ENCODE measurements around the gene PEF1. TPM values are rescaled to one million over a fixed set of nuclear protein-coding genes. Genes with fewer than 3 reads are reported as not detected.

Gene PEF1
- total RNA-seq, 1 experiment from 2014 or later = 33.7 TPM

- TF ChIP-seq IRF1 (CRISPR knock-in tag; IDR thresholded peaks at IDR 0.05) = no peak
Observed at GRCh38 chr1:31617916-31618746, 26.5 kb downstream of the PEF1 start (continued).

GRCh38 chr1:31617218-31617915 is 27.3 kb downstream of the PEF1 start, which contains the start of gene HCRTR1:
Gene HCRTR1 (plus strand): TSS chr1:31617689. CDS start chr1:31619193, 1,504 bp downstream.
- no peaks in the 10 kb centered on the region for H3K9me3 Mint-ChIP-seq
- ChIA-PET POLR2A (interaction anchor here (0.6 kb wide), 1 partner anchor 44 kb away, joined by 3 read pairs; no protein-coding TSS in a partner anchor), CTCF (interaction anchor here (0.7 to 3.7 kb wide), 41 partner anchors 9 to 456 kb away, joined by 3 to 38 read pairs (median 5); partner anchors contain the start of genes COL16A1, PEF1 and TMEM39B)
- no peak within 1 kb of the TSS for H3K27ac Mint-ChIP-seq
- no peaks in the 10 kb centered on the region for H3K36me3 Mint-ChIP-seq
- peak; percentile 33 for DNase-seq (ENCODE audit: low spot score)
- ATAC-seq = peak; percentile 20
- H3K4me3 Mint-ChIP-seq = peak within 1 kb of the TSS; percentile 80
- peaks cover 29% of the 10 kb centered on the region for H3K27me3 Mint-ChIP-seq (ENCODE audit: low read depth)
- peaks cover 14% of the 10 kb centered on the region for H3K4me1 Mint-ChIP-seq
- TF ChIP-seq ZNF532 (CRISPR knock-in tag; IDR thresholded peaks at IDR 0.05; ENCODE audit: borderline replicate concordance) (no peak), NFATC4 (CRISPR knock-in tag; IDR thresholded peaks at IDR 0.05) (no peak), ZSCAN18 (CRISPR knock-in tag; IDR thresholded peaks at IDR 0.05) (no peak), ZNF138 (CRISPR knock-in tag; conservative IDR thresholded peaks at IDR 0.05) (no peak), ESRRA (CRISPR knock-in tag; IDR thresholded peaks at IDR 0.05; ENCODE audit: borderline replicate concordance) (no peak), AFF4 (CRISPR knock-in tag; IDR thresholded peaks at IDR 0.05; ENCODE audit: borderline replicate concordance) (no peak), E2F1 (CRISPR knock-in tag; IDR thresholded peaks at IDR 0.05) (no peak), ZBTB21 (CRISPR knock-in tag; IDR thresholded peaks at IDR 0.05; ENCODE audit: borderline replicate concordance) (no peak), NFYB (CRISPR knock-in tag; conservative IDR thresholded peaks at IDR 0.05; ENCODE audit: low read depth) (no peak), NR1H2 (CRISPR knock-in tag; IDR thresholded peaks at IDR 0.05) (no peak), SP1 (CRISPR knock-in tag; conservative IDR thresholded peaks at IDR 0.05) (no peak)
- TF ChIP-seq, protein P1, sequence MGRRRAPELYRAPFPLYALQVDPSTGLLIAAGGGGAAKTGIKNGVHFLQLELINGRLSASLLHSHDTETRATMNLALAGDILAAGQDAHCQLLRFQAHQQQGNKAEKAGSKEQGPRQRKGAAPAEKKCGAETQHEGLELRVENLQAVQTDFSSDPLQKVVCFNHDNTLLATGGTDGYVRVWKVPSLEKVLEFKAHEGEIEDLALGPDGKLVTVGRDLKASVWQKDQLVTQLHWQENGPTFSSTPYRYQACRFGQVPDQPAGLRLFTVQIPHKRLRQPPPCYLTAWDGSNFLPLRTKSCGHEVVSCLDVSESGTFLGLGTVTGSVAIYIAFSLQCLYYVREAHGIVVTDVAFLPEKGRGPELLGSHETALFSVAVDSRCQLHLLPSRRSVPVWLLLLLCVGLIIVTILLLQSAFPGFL (CRISPR knock-in tag; IDR thresholded peaks at IDR 0.05; ENCODE audit: borderline replicate concordance) = no peak
- TF ChIP-seq, protein P2, sequence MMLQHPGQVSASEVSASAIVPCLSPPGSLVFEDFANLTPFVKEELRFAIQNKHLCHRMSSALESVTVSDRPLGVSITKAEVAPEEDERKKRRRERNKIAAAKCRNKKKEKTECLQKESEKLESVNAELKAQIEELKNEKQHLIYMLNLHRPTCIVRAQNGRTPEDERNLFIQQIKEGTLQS (CRISPR knock-in tag; conservative IDR thresholded peaks at IDR 0.05) = no peak
- TF ChIP-seq, protein P3, sequence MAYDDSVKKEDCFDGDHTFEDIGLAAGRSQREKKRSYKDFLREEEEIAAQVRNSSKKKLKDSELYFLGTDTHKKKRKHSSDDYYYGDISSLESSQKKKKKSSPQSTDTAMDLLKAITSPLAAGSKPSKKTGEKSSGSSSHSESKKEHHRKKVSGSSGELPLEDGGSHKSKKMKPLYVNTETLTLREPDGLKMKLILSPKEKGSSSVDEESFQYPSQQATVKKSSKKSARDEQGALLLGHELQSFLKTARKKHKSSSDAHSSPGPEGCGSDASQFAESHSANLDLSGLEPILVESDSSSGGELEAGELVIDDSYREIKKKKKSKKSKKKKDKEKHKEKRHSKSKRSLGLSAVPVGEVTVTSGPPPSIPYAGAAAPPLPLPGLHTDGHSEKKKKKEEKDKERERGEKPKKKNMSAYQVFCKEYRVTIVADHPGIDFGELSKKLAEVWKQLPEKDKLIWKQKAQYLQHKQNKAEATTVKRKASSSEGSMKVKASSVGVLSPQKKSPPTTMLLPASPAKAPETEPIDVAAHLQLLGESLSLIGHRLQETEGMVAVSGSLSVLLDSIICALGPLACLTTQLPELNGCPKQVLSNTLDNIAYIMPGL (CRISPR knock-in tag; IDR thresholded peaks at IDR 0.05) = no peak
- TF ChIP-seq, protein P4, sequence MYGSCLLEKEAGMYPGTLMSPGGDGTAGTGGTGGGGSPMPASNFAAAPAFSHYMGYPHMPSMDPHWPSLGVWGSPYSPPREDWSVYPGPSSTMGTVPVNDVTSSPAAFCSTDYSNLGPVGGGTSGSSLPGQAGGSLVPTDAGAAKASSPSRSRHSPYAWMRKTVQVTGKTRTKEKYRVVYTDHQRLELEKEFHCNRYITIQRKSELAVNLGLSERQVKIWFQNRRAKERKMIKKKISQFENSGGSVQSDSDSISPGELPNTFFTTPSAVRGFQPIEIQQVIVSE (CRISPR knock-in tag; IDR thresholded peaks at IDR 0.05; ENCODE audit: borderline replicate concordance) = no peak

Measured in WTC11 (cell line).